Activated gamma-delta T cell treated with Interleukin-2 at 50 U/mL for 16 hours (primary cell): ENCODE measurements around the gene FAM83D.
"Not testable (repeated sequence)": the region's sequence is repeated elsewhere in the genome, so short reads cannot be mapped to it uniquely, and the experiment has no call there.

Source experiments
- DNase-seq: peaks from one replicate; pipeline ENCODE4 v3.0.0-alpha.2; 2020

FAM83D gene

GRCh38 chr20:38935967-38936407 is 9.8 kb downstream of the FAM83D start:
- DNase-seq, result no peak

- DNase-seq, result no peak
Measured at GRCh38 chr20:38937000-38937399, 10.8 kb downstream of the FAM83D start.

- no peak for DNase-seq
Measured at GRCh38 chr20:38937978-38938473, 11.8 kb downstream of the FAM83D start.

GRCh38 chr20:38939686-38940085 is 13.5 kb downstream of the FAM83D start:
- no peak for DNase-seq

- DNase-seq, result no peak
Measured at GRCh38 chr20:38940644-38941043, 14.4 kb downstream of the FAM83D start.

- DNase-seq, result no peak
Measured at GRCh38 chr20:38941726-38942389, 15.6 kb downstream of the FAM83D start.

- no peak for DNase-seq
Measured at GRCh38 chr20:38945012-38945411, 18.8 kb downstream of the FAM83D start.

GRCh38 chr20:38946836-38947235 is 20.6 kb downstream of the FAM83D start:
- no peak for DNase-seq

GRCh38 chr20:38947931-38948362 is 21.7 kb downstream of the FAM83D start:
- no peak for DNase-seq

GRCh38 chr20:38950254-38950653 is 24.0 kb downstream of the FAM83D start:
- no peak for DNase-seq

- DNase-seq, result no peak
Measured at GRCh38 chr20:38951611-38952010, 25.4 kb downstream of the FAM83D start.

- no peak for DNase-seq
Measured at GRCh38 chr20:38952153-38952552, 25.9 kb downstream of the FAM83D start.

GRCh38 chr20:38953630-38954340 is 27.6 kb downstream of the FAM83D start:
- DNase-seq, result no peak

- DNase-seq, result no peak
Measured at GRCh38 chr20:38957235-38957876, 31.1 kb downstream of the FAM83D start.

GRCh38 chr20:38957915-38958485 is 31.8 kb downstream of the FAM83D start:
- no peak for DNase-seq

GRCh38 chr20:38960187-38960687 is 34.0 kb downstream of the FAM83D start:
- not testable (repeated sequence) for DNase-seq

- DNase-seq, result no peak
Measured at GRCh38 chr20:38961530-38962043, 35.4 kb downstream of the FAM83D start.

- DNase-seq, result peak; percentile 99
Measured at GRCh38 chr20:38962044-38962927, 36.1 kb downstream of the FAM83D start, which contains the start of gene DHX35. DHX35 (plus strand) TSS chr20:38962344; CDS start chr20:38962368, 24 bp downstream.

GRCh38 chr20:38962928-38963401 is 36.7 kb downstream of the FAM83D start:
- DNase-seq, result no peak

GRCh38 chr20:38963745-38964144 is 37.5 kb downstream of the FAM83D start:
- no peak for DNase-seq

GRCh38 chr20:38965264-38965663 is 39.0 kb downstream of the FAM83D start:
- DNase-seq, result no peak

GRCh38 chr20:38968090-38968489 is 41.9 kb downstream of the FAM83D start:
- no peak for DNase-seq
